Body of pancreas (tissue), 4 donors: ENCODE results near the gene ZFY. TPM values are rescaled to one million over a fixed set of nuclear protein-coding genes. Genes with fewer than 3 reads are reported as not detected.

Experiments used
- ATAC-seq: fragments of 150-250 bp; one replicate; pipeline ENCODE4 v1.9.1; 2016
- DNase-seq, 4 donors: peaks; one replicate each; pipeline ENCODE4 v3.0.0-alpha.2; 2019
- H3K27ac ChIP-seq, 4 donors: fragments of 200-600 bp; sonication (generic); 1 replicate in 3 of 4; 2 replicates in 1 of 4; pipeline versions ENCODE4 v1.5.1 to v1.6.1; 2016 to 2019; ENCODE audit warnings: mild to moderate bottlenecking in 1 of 4, mixed read lengths in 1 of 4, moderate library complexity in 1 of 4
- H3K27me3 ChIP-seq, 2 donors: fragments of 200-600 bp; sonication (generic); one replicate each; pipeline ENCODE4 v1.6.0; 2016; ENCODE audit warnings: mild to moderate bottlenecking in 1 of 2
- H3K36me3 ChIP-seq, 2 donors: fragments of 200-600 bp; sonication (generic); replicated peaks in 1 of 2; 2 replicates each; pipeline ENCODE4 v1.5.1; 2016; ENCODE audit warnings: low read depth in 2 of 2; ENCODE audit not compliant: insufficient read depth in 1 of 2
- H3K4me1 ChIP-seq: fragments of 200-600 bp; sonication (generic); one replicate; pipeline ENCODE4 v1.6.0; 2016
- H3K4me3 ChIP-seq, 2 donors: fragments of 200-600 bp; sonication (generic); 1 replicate in 1 of 2; 2 replicates in 1 of 2; pipeline ENCODE4 v1.5.1; 2016 to 2019
- H3K9me3 ChIP-seq, 3 donors: fragments of 200-600 bp; sonication (generic); 1 replicate in 2 of 3; 2 replicates in 1 of 3; pipeline ENCODE4 v1.5.1; 2016
- CTCF ChIP-seq, 7 experiments: fragments of 450-650 bp in 4 of 7; fragments of 200-600 bp in 3 of 7; sonication (generic) in 3 of 7; IDR thresholded peaks; one replicate each; pipeline ENCODE4 v1.5.1; 2016 to 2019; ENCODE audit warnings: antibody characterized with exemption in 7 of 7
- POLR2A ChIP-seq, 3 donors: fragments of 450-650 bp; IDR thresholded peaks; one replicate each; pipeline ENCODE4 v1.6.1; 2016; ENCODE audit warnings: antibody characterized with exemption in 3 of 3, mild to moderate bottlenecking in 2 of 3
- WGBS, 2 donors: methylation state at CpG; one replicate each; pipeline ENCODE4 v1.1.5; 2017; 5-methylcytosine and 5-hydroxymethylcytosine counted together
- intact Hi-C: fragments of 100-400 bp; cut with DNase I; formaldehyde crosslinking; loops from one replicate; pipeline ENCODE4 v1.15.1; 2023
- total RNA-seq, 2 donors: library from RNA; depleted of rRNA; stranded (reverse); fragments of >200 nt; gene quantifications; one replicate each; pipeline ENCODE4 v1.1.0, GENCODE V29; 2016

The ZFY gene
- total RNA-seq, 2 donors from 2014 or later = not detected

GRCh38 chrY:2896050-2896449 lies 39.1 kb upstream of the ZFY start:
- no peak for ATAC-seq
- no peaks in the 10 kb centered on the region for H3K4me1 ChIP-seq
- no peak overlapping the region for H3K4me3 ChIP-seq
- intact Hi-C loops = no loop called here
- 86 to 96% methylated on average over 2 of the region's 2 CpGs for WGBS, 2 donors
- H3K9me3 ChIP-seq = no peaks in the 10 kb centered on the region
- no peak for DNase-seq
- no peaks in the 10 kb centered on the region for H3K27me3 ChIP-seq
- no peak overlapping the region for H3K27ac ChIP-seq
- no peaks in the 10 kb centered on the region for H3K36me3 ChIP-seq
- TF ChIP-seq CTCF (IDR thresholded peaks at IDR 0.05) (no peak), POLR2A (IDR thresholded peaks at IDR 0.05) (no peak)

GRCh38 chrY:2907356-2907755 lies 27.8 kb upstream of the ZFY start:
- ATAC-seq = no peak
- TF ChIP-seq CTCF (IDR thresholded peaks at IDR 0.05) = no peak
- no peak for TF ChIP-seq POLR2A (IDR thresholded peaks at IDR 0.05)
- H3K27me3 ChIP-seq = no peaks in the 10 kb centered on the region
- H3K36me3 ChIP-seq = no peaks in the 10 kb centered on the region
- intact Hi-C loops = no loop called here
- no peak overlapping the region for H3K4me3 ChIP-seq
- WGBS, 2 donors = 29 to 41% methylated on average over 1 of the region's 1 CpG
- H3K9me3 ChIP-seq = no peaks in the 10 kb centered on the region
- no peaks in the 10 kb centered on the region for H3K4me1 ChIP-seq
- H3K27ac ChIP-seq = no peak overlapping the region
- DNase-seq = no peak

GRCh38 chrY:2913066-2913815 lies 21.9 kb upstream of the ZFY start:
- Histone ChIP-seq H3K9me3 (no peaks in the 10 kb centered on the region), H3K4me3 (no peak overlapping the region), H3K4me1 (no peaks in the 10 kb centered on the region), H3K36me3 (no peaks in the 10 kb centered on the region), H3K27me3 (no peaks in the 10 kb centered on the region), H3K27ac (no peak overlapping the region)
- ATAC-seq (no peak), DNase-seq (peak in 1 of 4 donors; percentile 10)
- TF ChIP-seq CTCF (IDR thresholded peaks at IDR 0.05) (peak in 2 of 7 experiments; percentile 17 to 25), POLR2A (IDR thresholded peaks at IDR 0.05) (no peak)
- intact Hi-C loops = no loop called here

- peak overlapping the region in 2 of 4 donors; percentile 97 to 99 for H3K27ac ChIP-seq
- H3K4me3 ChIP-seq = no peak overlapping the region
- peak in 2 of 4 donors; percentile 34 to 41 for DNase-seq
- H3K4me1 ChIP-seq = peaks cover 4% of the 10 kb centered on the region
- no peaks in the 10 kb centered on the region for H3K36me3 ChIP-seq
- intact Hi-C loops = no loop called here
- no peak for ATAC-seq
- 13 to 19% methylated on average over 10 of the region's 10 CpGs for WGBS, 2 donors
- no peaks in the 10 kb centered on the region for H3K27me3 ChIP-seq
- TF ChIP-seq CTCF (IDR thresholded peaks at IDR 0.05) (no peak), POLR2A (IDR thresholded peaks at IDR 0.05) (no peak)
- no peaks in the 10 kb centered on the region for H3K9me3 ChIP-seq
Measured at GRCh38 chrY:2934078-2934477, 1.1 kb upstream of the ZFY start.
